Right lobe of liver (tissue), 4 donors: ENCODE data around the gene DNAJC9.
"Not testable (repeated sequence)": the region's sequence is repeated elsewhere in the genome, so short reads cannot be mapped to it uniquely, and the experiment has no call there.

ENCODE experiments used
- POLR2A ChIP-seq: fragments of 450-650 bp; IDR thresholded peaks from one replicate; pipeline ENCODE4 v1.6.1; 2017; ENCODE audit warnings: antibody characterized with exemption, mild to moderate bottlenecking
- TF ChIP-seq, protein P1 (sequence below), 4 donors: fragments of 200-600 bp in 3 of 4; fragments of 450-650 bp in 1 of 4; IDR thresholded peaks; one replicate each; pipeline versions ENCODE4 v1.5.1 to v1.8.0; 2016 to 2022; ENCODE audit warnings: antibody characterized with exemption in 4 of 4, mild to moderate bottlenecking in 2 of 4
- donor health status: DM: no; HTN: no; CAD: no.
- donor health status: DM: no; HTN: no; CAD: no.
- donor health status: DM: no; HTN: yes; CAD: no.

DNA sequence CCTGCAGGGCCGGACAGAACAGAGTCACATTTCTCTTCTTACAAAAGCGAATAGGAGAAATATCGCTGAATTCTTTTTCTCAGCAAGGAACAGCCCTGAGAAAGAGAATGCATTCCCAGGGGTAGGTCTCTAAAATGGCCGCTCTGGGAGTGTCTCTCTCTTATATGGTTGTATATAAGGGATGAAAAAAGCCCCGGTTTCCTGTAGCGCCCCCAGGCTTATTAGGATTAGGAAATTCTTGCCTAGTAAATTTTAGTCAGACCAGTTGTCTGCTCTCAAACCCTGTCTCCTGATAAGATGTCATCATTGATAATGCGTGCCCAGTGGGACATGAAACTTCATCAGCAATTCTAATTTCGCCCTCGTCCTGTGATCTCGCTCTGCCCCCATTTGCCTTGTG, 11.6 kb upstream of the DNAJC9 start:
- TF ChIP-seq, protein P1, sequence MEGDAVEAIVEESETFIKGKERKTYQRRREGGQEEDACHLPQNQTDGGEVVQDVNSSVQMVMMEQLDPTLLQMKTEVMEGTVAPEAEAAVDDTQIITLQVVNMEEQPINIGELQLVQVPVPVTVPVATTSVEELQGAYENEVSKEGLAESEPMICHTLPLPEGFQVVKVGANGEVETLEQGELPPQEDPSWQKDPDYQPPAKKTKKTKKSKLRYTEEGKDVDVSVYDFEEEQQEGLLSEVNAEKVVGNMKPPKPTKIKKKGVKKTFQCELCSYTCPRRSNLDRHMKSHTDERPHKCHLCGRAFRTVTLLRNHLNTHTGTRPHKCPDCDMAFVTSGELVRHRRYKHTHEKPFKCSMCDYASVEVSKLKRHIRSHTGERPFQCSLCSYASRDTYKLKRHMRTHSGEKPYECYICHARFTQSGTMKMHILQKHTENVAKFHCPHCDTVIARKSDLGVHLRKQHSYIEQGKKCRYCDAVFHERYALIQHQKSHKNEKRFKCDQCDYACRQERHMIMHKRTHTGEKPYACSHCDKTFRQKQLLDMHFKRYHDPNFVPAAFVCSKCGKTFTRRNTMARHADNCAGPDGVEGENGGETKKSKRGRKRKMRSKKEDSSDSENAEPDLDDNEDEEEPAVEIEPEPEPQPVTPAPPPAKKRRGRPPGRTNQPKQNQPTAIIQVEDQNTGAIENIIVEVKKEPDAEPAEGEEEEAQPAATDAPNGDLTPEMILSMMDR (IDR thresholded peaks at IDR 0.05), result not testable (repeated sequence)
- TF ChIP-seq POLR2A, result not testable (repeated sequence)
